Endothelial cell of umbilical vein (primary cell): ENCODE measurements around the gene ADNP.

Experiments
- CTCF ChIP-seq, 2 donors: IDR thresholded peaks; 1 replicate in 1 of 2; 2 replicates in 1 of 2; pipeline ENCODE4 v1.5.1; 2011; ENCODE audit warnings: low read length in 2 of 2, mild to moderate bottlenecking in 2 of 2, moderate library complexity in 2 of 2, control low read depth in 1 of 2, inconsistent platforms in 1 of 2, low read depth in 1 of 2; ENCODE audit not compliant: insufficient read depth in 1 of 2; ENCODE audit errors: extremely low read depth in 1 of 2
- EZH2 ChIP-seq: IDR thresholded peaks from 2 replicates; pipeline ENCODE4 v1.6.1; 2012; ENCODE audit warnings: borderline replicate concordance, low read depth, mild to moderate bottlenecking, moderate library complexity, low read length, inconsistent platforms; ENCODE audit not compliant: severe bottlenecking
- JUN ChIP-seq: IDR thresholded peaks from 2 replicates; pipeline ENCODE4 v1.6.1; 2011; ENCODE audit warnings: borderline replicate concordance, low read depth; ENCODE audit not compliant: insufficient read length, insufficient read depth
- POLR2A ChIP-seq: IDR thresholded peaks from 2 replicates; pipeline ENCODE4 v1.6.1; 2012; ENCODE audit warnings: low read depth, mild to moderate bottlenecking, control low read depth, low read length
- POLR2AphosphoS5 ChIP-seq: IDR thresholded peaks from 2 replicates; pipeline ENCODE4 v1.6.1; 2012; ENCODE audit warnings: low read depth, mild to moderate bottlenecking, control low read depth, low read length, moderate library complexity; ENCODE audit not compliant: insufficient read depth

GRCh38 chr20:50957798-50958614 is 26.8 kb upstream of the ADNP start, which contains the start of gene DPM1:
- TF ChIP-seq EZH2 (no peak), POLR2A (peak; percentile 93), CTCF (IDR thresholded peaks at IDR 0.05; ENCODE audit: extremely low read depth in 1 of 2, insufficient read depth in 1 of 2, low read depth in 1 of 2, low read length in 2 of 2) (no peak), POLR2AphosphoS5 (peak; percentile 90), JUN (no peak)
